GF-D8 (cell line): ENCODE results near the gene AEBP2.

ENCODE experiments used
- DNase-seq: peaks from one replicate; lab custom pipeline; 2025; lab: John Stamatoyannopoulos, UW

The AEBP2 gene

DNA sequence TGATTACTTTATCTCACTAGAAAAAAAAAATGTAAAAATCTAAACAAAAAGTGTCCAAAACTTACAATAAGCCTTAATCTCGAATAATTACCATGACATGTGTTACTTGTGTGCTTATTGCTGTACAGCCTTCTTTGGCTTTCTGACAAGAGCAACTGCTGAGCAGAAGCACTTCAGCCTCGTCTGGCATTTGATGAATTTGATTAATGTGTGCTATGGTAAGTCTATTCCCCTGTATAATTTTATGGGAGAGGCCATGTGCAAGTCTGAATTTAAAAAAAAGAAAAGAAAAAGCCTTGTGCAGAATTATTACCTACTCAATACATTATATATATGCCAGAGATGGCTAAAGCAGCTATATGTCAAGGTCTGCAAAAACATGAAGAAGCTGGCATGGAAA, 113.9 kb downstream of the AEBP2 start:
- no peak for DNase-seq

GRCh38 chr12:19561411-19561961, 122.2 kb downstream of the AEBP2 start:
- DNase-seq: no peak
